Body of pancreas (tissue), 4 donors: Measurements from ENCODE around the gene SGPL1. TPM values are rescaled to one million over a fixed set of nuclear protein-coding genes. Genes with fewer than 3 reads are reported as not detected.
"Not testable (repeated sequence)": the region's sequence is repeated elsewhere in the genome, so short reads cannot be mapped to it uniquely, and the experiment has no call there.

Experiments used
- ATAC-seq: fragments of 150-250 bp; one replicate; pipeline ENCODE4 v1.9.1; 2016
- DNase-seq, 4 donors: peaks; one replicate each; pipeline ENCODE4 v3.0.0-alpha.2; 2019
- H3K27ac ChIP-seq, 4 donors: fragments of 200-600 bp; sonication (generic); 1 replicate in 3 of 4; 2 replicates in 1 of 4; pipeline versions ENCODE4 v1.5.1 to v1.6.1; 2016 to 2019; ENCODE audit warnings: mild to moderate bottlenecking in 1 of 4, mixed read lengths in 1 of 4, moderate library complexity in 1 of 4
- H3K27me3 ChIP-seq, 2 donors: fragments of 200-600 bp; sonication (generic); one replicate each; pipeline ENCODE4 v1.6.0; 2016; ENCODE audit warnings: mild to moderate bottlenecking in 1 of 2
- H3K36me3 ChIP-seq, 2 donors: fragments of 200-600 bp; sonication (generic); replicated peaks in 1 of 2; 2 replicates each; pipeline ENCODE4 v1.5.1; 2016; ENCODE audit warnings: low read depth in 2 of 2; ENCODE audit not compliant: insufficient read depth in 1 of 2
- H3K4me1 ChIP-seq: fragments of 200-600 bp; sonication (generic); one replicate; pipeline ENCODE4 v1.6.0; 2016
- H3K4me3 ChIP-seq, 2 donors: fragments of 200-600 bp; sonication (generic); 1 replicate in 1 of 2; 2 replicates in 1 of 2; pipeline ENCODE4 v1.5.1; 2016 to 2019
- H3K9me3 ChIP-seq, 3 donors: fragments of 200-600 bp; sonication (generic); 1 replicate in 2 of 3; 2 replicates in 1 of 3; pipeline ENCODE4 v1.5.1; 2016
- POLR2A ChIP-seq, 3 donors: fragments of 450-650 bp; IDR thresholded peaks; one replicate each; pipeline ENCODE4 v1.6.1; 2016; ENCODE audit warnings: antibody characterized with exemption in 3 of 3, mild to moderate bottlenecking in 2 of 3
- WGBS, 2 donors: methylation state at CpG; one replicate each; pipeline ENCODE4 v1.1.5; 2017; 5-methylcytosine and 5-hydroxymethylcytosine counted together
- intact Hi-C: fragments of 100-400 bp; cut with DNase I; formaldehyde crosslinking; loops from one replicate; pipeline ENCODE4 v1.15.1; 2023
- total RNA-seq, 2 donors: library from RNA; depleted of rRNA; stranded (reverse); fragments of >200 nt; gene quantifications; one replicate each; pipeline ENCODE4 v1.1.0, GENCODE V29; 2016
- TF ChIP-seq, protein P1 (sequence below), 7 experiments: fragments of 450-650 bp in 4 of 7; fragments of 200-600 bp in 3 of 7; sonication (generic) in 3 of 7; IDR thresholded peaks; one replicate each; pipeline ENCODE4 v1.5.1; 2016 to 2019; ENCODE audit warnings: antibody characterized with exemption in 7 of 7

SGPL1 gene, protein sequence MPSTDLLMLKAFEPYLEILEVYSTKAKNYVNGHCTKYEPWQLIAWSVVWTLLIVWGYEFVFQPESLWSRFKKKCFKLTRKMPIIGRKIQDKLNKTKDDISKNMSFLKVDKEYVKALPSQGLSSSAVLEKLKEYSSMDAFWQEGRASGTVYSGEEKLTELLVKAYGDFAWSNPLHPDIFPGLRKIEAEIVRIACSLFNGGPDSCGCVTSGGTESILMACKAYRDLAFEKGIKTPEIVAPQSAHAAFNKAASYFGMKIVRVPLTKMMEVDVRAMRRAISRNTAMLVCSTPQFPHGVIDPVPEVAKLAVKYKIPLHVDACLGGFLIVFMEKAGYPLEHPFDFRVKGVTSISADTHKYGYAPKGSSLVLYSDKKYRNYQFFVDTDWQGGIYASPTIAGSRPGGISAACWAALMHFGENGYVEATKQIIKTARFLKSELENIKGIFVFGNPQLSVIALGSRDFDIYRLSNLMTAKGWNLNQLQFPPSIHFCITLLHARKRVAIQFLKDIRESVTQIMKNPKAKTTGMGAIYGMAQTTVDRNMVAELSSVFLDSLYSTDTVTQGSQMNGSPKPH
- total RNA-seq: 10 to 100 TPM; 36.3 to 43.8 TPM

DNA sequence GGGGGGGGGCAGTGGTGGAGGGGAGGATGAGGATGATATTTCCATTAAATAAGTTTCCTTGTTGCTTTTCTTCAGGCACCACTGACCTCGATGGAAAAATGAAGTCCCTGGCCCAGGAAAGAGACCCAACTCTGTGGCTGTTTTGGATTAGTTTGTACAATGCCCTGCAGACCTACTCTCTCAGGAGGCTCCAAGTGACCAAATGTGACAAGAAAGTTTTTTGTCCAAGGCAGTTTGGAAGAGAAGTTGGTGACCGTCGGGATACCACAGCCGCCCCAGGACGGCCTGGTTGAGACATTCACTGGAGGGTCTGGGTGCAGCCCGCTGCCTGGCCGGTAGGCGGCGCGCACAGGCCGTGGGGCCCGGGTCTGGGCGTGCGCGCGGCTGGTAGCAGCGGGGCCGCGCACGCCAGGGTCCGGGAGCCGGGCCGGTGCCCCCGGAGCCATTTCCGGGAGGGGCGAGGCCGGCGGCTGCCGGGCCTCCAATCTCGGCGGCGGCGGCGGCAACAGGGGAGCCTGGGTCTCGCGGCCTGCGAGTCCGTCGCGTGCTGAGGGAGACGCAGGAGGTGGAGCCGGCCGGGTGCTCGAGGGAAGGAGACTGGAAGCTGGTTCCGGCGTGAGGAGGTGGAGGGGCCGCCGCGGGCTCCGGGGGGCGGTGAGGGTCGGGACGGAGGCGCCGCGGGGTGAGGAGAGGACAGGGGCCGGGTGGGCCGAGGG, at the start of gene SGPL1:
Gene SGPL1 (plus strand): TSS at position 445 of the 716 bp plus-strand sequence. CDS start 906 bp downstream, outside the sequence.
- peak within 1 kb of the TSS; percentile 91 to 97 (median 94) for H3K27ac ChIP-seq
- H3K36me3 ChIP-seq: peaks cover 0 to 3% of the 10 kb centered on the region in 2 donors
- DNase-seq (peak; percentile 86 to 92 (median 88)), ATAC-seq (peak; percentile 90)
- H3K4me1 ChIP-seq: peaks cover 12% of the 10 kb centered on the region
- WGBS, 2 donors: 2 to 10% methylated on average over 5 to 46 of the region's 58 CpGs
- H3K9me3 ChIP-seq: no peaks in the 10 kb centered on the region
- TF ChIP-seq POLR2A (IDR thresholded peaks at IDR 0.05): peak in 2 of 3 donors; percentile 63 to 67
- TF ChIP-seq, protein P1, sequence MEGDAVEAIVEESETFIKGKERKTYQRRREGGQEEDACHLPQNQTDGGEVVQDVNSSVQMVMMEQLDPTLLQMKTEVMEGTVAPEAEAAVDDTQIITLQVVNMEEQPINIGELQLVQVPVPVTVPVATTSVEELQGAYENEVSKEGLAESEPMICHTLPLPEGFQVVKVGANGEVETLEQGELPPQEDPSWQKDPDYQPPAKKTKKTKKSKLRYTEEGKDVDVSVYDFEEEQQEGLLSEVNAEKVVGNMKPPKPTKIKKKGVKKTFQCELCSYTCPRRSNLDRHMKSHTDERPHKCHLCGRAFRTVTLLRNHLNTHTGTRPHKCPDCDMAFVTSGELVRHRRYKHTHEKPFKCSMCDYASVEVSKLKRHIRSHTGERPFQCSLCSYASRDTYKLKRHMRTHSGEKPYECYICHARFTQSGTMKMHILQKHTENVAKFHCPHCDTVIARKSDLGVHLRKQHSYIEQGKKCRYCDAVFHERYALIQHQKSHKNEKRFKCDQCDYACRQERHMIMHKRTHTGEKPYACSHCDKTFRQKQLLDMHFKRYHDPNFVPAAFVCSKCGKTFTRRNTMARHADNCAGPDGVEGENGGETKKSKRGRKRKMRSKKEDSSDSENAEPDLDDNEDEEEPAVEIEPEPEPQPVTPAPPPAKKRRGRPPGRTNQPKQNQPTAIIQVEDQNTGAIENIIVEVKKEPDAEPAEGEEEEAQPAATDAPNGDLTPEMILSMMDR (IDR thresholded peaks at IDR 0.05): peak; percentile 80 to 100 (median 97)
- H3K4me3 ChIP-seq: peak within 1 kb of the TSS; percentile 42 to 52
- intact Hi-C loops: loop anchor here (5.0 kb wide), 1 partner anchor 62 kb away; no protein-coding TSS in a partner anchor
- H3K27me3 ChIP-seq: no peaks in the 10 kb centered on the region

DNA sequence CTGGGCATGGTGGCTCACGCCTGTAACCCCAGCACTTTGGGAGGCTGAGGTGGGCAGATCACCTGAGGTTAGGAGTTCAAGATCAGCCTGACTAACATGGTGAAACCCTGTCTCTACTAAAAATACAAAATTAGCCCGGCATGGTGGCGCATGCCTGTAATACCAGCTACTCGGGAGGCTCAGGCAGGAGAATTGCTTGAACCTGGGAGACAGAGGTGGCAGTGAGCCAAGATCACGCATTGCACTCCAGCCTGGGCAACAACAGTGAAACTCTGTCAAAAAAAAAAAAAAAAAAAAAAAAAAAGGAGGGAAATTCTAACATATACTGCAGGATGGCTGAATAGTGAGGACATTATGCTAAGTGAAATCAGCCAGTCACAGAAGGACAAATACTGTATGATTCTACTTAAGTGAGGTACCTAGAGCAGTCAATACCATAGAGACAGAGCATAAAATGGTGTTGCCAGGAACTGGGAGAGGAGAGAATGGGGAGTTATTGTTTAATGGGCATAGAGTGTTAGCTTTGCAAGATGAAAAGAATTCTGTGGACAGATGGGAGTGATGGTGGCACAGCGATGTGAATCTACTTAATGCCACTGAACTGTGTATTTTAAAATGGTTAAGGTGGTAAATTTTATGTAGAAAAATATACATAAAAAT, 47.6 kb upstream of the SGPL1 start:
- H3K27ac ChIP-seq, H3K36me3 ChIP-seq, H3K9me3 ChIP-seq, H3K27me3 ChIP-seq, H3K4me3 ChIP-seq, ATAC-seq, H3K4me1 ChIP-seq, intact Hi-C loops: not testable (repeated sequence)
- DNase-seq: peak in 1 of 4 donors; percentile 11
- WGBS, 2 donors: 67 to 77% methylated on average over 6 of the region's 6 CpGs

DNA sequence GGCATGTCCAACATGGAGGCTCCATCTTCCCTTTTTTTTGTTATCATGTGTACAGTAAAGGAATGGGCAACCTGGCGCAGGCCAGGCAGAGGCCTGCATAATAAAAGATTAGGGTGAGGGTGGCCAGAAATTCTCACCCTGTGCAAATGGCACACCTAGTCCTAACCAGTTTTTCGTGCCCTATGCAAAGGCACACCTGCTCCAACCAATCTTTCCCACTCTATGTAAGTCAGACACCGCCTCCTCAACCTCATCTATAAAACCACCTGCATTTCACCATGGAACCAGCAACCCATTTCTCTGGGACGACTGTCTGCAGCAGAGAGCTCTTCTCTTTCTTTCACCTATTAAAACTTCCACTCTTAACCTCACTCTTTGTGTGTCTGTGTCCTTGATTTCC, 46.6 kb upstream of the SGPL1 start:
- WGBS, 2 donors: 77 to 81% methylated on average over 4 of the region's 4 CpGs
- TF ChIP-seq POLR2A (IDR thresholded peaks at IDR 0.05): no peak
- TF ChIP-seq, protein P1 (IDR thresholded peaks at IDR 0.05): no peak
- no peaks in the 10 kb centered on the region for H3K27me3 ChIP-seq

DNA sequence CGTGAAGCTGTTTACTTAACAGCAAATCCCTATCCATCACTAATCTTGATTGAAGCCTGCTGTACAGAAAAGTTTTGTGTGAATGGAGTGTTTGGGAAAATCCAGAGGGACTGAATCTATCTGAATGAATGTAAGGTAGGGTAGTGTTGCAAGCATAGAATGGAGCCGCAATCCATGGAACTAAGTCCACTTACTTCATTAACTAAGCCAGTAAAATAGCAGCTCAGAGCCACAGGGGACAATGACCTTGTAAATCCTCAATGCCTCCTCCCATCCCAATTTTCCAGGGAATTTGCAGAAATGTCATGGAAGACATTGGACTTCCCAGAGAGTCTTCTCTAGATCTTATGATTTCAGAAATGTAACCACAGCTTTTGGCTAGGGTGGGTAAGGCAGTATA, 45.7 kb upstream of the SGPL1 start:
- Histone ChIP-seq H3K27me3 (no peaks in the 10 kb centered on the region), H3K4me1 (no peaks in the 10 kb centered on the region), H3K9me3 (peaks cover 0 to 10% (median 0%) of the 10 kb centered on the region in 3 donors), H3K27ac (no peak overlapping the region), H3K4me3 (no peak overlapping the region), H3K36me3 (no peaks in the 10 kb centered on the region)
- no peak for DNase-seq
- WGBS, 2 donors: 64 to 71% methylated on average over 2 of the region's 2 CpGs
- TF ChIP-seq, protein P1 (IDR thresholded peaks at IDR 0.05): no peak
- no peak for TF ChIP-seq POLR2A (IDR thresholded peaks at IDR 0.05)
- ATAC-seq: no peak
- intact Hi-C loops: no loop called here

More for the DNA sequence above, 46.6 kb upstream of the SGPL1 start:
- DNase-seq (no peak), ATAC-seq (no peak)
- H3K36me3 ChIP-seq: no peaks in the 10 kb centered on the region
- no peak overlapping the region for H3K27ac ChIP-seq
- H3K9me3 ChIP-seq: peaks cover 0 to 10% (median 0%) of the 10 kb centered on the region in 3 donors
- no peak overlapping the region for H3K4me3 ChIP-seq
- intact Hi-C loops: no loop called here
- no peaks in the 10 kb centered on the region for H3K4me1 ChIP-seq

DNA sequence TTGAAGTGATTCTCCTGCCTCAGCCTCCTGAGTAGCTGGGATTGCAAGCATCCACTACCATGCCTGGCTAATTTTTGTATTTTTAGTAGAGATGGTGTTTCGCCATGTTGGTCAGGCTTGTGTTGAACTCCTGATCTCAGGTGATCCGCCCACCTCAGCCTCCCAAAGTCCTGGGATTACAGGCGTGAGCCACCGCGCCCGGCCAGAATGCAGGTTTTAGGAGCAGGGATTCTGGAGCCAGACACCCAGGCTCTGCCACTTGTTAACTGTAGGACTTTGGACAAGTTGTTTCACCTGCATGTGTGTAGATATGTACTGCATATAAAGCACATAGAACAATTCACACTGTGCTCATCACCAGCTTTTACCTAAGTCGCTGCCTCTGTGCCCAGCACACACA, 45.2 kb upstream of the SGPL1 start:
- intact Hi-C loops, H3K27me3 ChIP-seq, H3K36me3 ChIP-seq, H3K4me3 ChIP-seq, H3K27ac ChIP-seq, H3K4me1 ChIP-seq, H3K9me3 ChIP-seq, ATAC-seq: not testable (repeated sequence)
- DNase-seq: peak in 1 of 4 donors; percentile 1
- WGBS, 2 donors: 96% methylated on average over 5 to 7 of the region's 7 CpGs
